GM12872 (cell line): Measurements from ENCODE around the gene CEND1.

Experiments used
- CTCF ChIP-seq: IDR thresholded peaks from 3 replicates; pipeline ENCODE4 v1.5.1; 2011; ENCODE audit warnings: low read depth, mild to moderate bottlenecking, low read length, moderate library complexity; ENCODE audit not compliant: insufficient read depth

The CEND1 gene

GRCh38 chr11:789943-790342 is at the start of gene CEND1:
Gene CEND1 (minus strand): TSS chr11:790090. CDS start chr11:788576, 1,514 bp downstream.
- TF ChIP-seq CTCF = no peak

- no peak for TF ChIP-seq CTCF
Measured at GRCh38 chr11:839280-839623, 49.4 kb upstream of the CEND1 start.

GRCh38 chr11:838441-839279 is 48.8 kb upstream of the CEND1 start:
- 0 out of 3 replicates have a peak, but pooled peaks have one; percentile 14 for TF ChIP-seq CTCF

GRCh38 chr11:837990-838307 is 48.1 kb upstream of the CEND1 start:
- TF ChIP-seq CTCF = no peak

GRCh38 chr11:837189-837989 is 47.5 kb upstream of the CEND1 start:
- TF ChIP-seq CTCF = no peak

GRCh38 chr11:836700-837099 is 46.8 kb upstream of the CEND1 start:
- TF ChIP-seq CTCF = no peak

GRCh38 chr11:836274-836673 is 46.4 kb upstream of the CEND1 start:
- no peak for TF ChIP-seq CTCF
